Measurements from ENCODE around the gene CEACAM8. TPM values are rescaled to one million over a fixed set of nuclear protein-coding genes. Genes with fewer than 3 reads are reported as not detected.
"Not testable (repeated sequence)": the region's sequence is repeated elsewhere in the genome, so short reads cannot be mapped to it uniquely, and the experiment has no call there.

CEACAM8 gene
- total and polyA plus RNA-seq, 2 donors from 2014 or later: not detected

- DNase-seq: no peak
- no peak overlapping the region for H3K27ac ChIP-seq (ENCODE audit: low read depth in 2 of 2, low read length in 2 of 2)
- H3K27me3 ChIP-seq (ENCODE audit: control insufficient read depth, insufficient read depth, low read length): no peaks in the 10 kb centered on the region
- no peak overlapping the region for H3K9ac ChIP-seq (ENCODE audit: low read length in 3 of 3)
- intact Hi-C loops (cut with DNase I): no loop called here
- no peaks in the 10 kb centered on the region for H3K4me1 ChIP-seq (ENCODE audit: control insufficient read depth in 2 of 3, insufficient read depth in 2 of 3, low read depth in 1 of 3, low read length in 3 of 3)
- H3K36me3 ChIP-seq (ENCODE audit: control insufficient read depth in 2 of 3, insufficient read depth in 3 of 3, low read length in 3 of 3): no peaks in the 10 kb centered on the region
- no peaks in the 10 kb centered on the region for H3K9me3 ChIP-seq (ENCODE audit: control insufficient read depth in 2 of 3, insufficient read depth in 1 of 3, low read length in 3 of 3)
- no peak for FAIRE-seq
- TF ChIP-seq, protein P1, sequence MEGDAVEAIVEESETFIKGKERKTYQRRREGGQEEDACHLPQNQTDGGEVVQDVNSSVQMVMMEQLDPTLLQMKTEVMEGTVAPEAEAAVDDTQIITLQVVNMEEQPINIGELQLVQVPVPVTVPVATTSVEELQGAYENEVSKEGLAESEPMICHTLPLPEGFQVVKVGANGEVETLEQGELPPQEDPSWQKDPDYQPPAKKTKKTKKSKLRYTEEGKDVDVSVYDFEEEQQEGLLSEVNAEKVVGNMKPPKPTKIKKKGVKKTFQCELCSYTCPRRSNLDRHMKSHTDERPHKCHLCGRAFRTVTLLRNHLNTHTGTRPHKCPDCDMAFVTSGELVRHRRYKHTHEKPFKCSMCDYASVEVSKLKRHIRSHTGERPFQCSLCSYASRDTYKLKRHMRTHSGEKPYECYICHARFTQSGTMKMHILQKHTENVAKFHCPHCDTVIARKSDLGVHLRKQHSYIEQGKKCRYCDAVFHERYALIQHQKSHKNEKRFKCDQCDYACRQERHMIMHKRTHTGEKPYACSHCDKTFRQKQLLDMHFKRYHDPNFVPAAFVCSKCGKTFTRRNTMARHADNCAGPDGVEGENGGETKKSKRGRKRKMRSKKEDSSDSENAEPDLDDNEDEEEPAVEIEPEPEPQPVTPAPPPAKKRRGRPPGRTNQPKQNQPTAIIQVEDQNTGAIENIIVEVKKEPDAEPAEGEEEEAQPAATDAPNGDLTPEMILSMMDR (IDR thresholded peaks at IDR 0.05; ENCODE audit: borderline replicate concordance, extremely low read depth, insufficient read depth): no peak
- H3K4me3 ChIP-seq (ENCODE audit: low read length in 3 of 3): no peak overlapping the region
These were observed 51.9 kb downstream of the CEACAM8 start for GRCh38 chr19:42542791-42543190.

- DNase-seq: peak in 2 of 5 donors; percentile 14 to 18
- Histone ChIP-seq H3K27me3 (ENCODE audit: control insufficient read depth, insufficient read depth, low read length) (no peaks in the 10 kb centered on the region), H3K4me3 (ENCODE audit: low read length in 3 of 3) (no peak overlapping the region), H3K27ac (ENCODE audit: low read depth in 2 of 2, low read length in 2 of 2) (no peak overlapping the region), H3K36me3 (ENCODE audit: control insufficient read depth in 2 of 3, insufficient read depth in 3 of 3, low read length in 3 of 3) (no peaks in the 10 kb centered on the region), H3K4me1 (ENCODE audit: control insufficient read depth in 2 of 3, insufficient read depth in 2 of 3, low read depth in 1 of 3, low read length in 3 of 3) (no peaks in the 10 kb centered on the region), H3K9me3 (ENCODE audit: control insufficient read depth in 2 of 3, insufficient read depth in 1 of 3, low read length in 3 of 3) (no peaks in the 10 kb centered on the region), H3K9ac (ENCODE audit: low read length in 3 of 3) (no peak overlapping the region)
- FAIRE-seq: no peak
- TF ChIP-seq, protein P1 (IDR thresholded peaks at IDR 0.05; ENCODE audit: borderline replicate concordance, extremely low read depth, insufficient read depth): no peak
- intact Hi-C loops (cut with DNase I): no loop called here
These were observed 54.6 kb downstream of the CEACAM8 start for GRCh38 chr19:42540071-42540553.

DNA sequence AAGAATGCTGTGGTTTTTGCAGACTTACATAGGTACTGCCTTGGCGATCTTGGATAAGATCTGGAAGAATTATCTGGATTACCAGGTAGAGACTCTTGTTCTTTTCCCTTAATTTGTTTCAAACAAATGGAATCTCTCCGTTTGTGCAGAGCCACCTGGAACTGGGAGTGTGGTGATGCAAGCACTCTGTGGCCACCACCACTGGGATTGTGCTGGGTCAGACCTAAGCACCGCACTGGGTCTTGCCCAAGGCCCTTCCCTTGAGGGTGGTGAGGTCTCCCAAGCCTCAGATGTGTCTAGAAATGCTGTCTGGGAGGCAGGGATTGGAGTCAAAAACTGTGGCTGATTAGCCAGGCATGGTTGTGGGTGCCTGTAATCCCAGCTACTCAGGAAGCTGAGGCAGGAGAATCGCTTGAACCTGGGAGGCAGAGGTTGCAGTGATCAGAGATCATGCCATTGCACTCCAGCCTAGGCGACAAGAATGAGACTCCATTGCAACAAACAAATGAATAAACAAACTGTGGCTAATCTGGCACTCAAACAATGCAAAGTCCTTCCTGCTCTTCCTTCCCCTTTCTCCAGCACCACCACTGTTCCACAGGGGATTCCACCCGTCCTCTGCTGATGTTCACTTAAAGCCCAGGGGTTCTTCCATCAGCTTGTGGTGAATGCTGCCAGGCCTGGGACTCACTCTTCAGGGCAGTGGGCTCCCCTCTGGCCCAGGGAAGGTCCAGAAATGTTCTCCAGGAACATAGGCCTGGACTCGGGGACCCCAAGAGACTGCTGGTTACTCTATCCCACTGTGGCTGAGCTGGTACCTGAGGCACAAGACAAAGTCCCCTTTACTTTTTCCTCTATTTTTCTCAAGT is 55.6 kb downstream of the CEACAM8 start:
- TF ChIP-seq, protein P1 (IDR thresholded peaks at IDR 0.05; ENCODE audit: borderline replicate concordance, extremely low read depth, insufficient read depth): no peak
- H3K4me1 ChIP-seq (ENCODE audit: control insufficient read depth in 2 of 3, insufficient read depth in 2 of 3, low read depth in 1 of 3, low read length in 3 of 3): no peaks in the 10 kb centered on the region
- H3K9ac ChIP-seq (ENCODE audit: low read length in 3 of 3): no peak overlapping the region
- intact Hi-C loops (cut with DNase I): loop anchor here (10.0 kb wide), 1 partner anchor 94 kb away; the partner anchor contains the start of gene CXCL17
- no peak overlapping the region for H3K27ac ChIP-seq (ENCODE audit: low read depth in 2 of 2, low read length in 2 of 2)
- no peak overlapping the region for H3K4me3 ChIP-seq (ENCODE audit: low read length in 3 of 3)
- H3K36me3 ChIP-seq (ENCODE audit: control insufficient read depth in 2 of 3, insufficient read depth in 3 of 3, low read length in 3 of 3): no peaks in the 10 kb centered on the region
- DNase-seq (no peak), FAIRE-seq (no peak)
- no peaks in the 10 kb centered on the region for H3K27me3 ChIP-seq (ENCODE audit: control insufficient read depth, insufficient read depth, low read length)
- H3K9me3 ChIP-seq (ENCODE audit: control insufficient read depth in 2 of 3, insufficient read depth in 1 of 3, low read length in 3 of 3): no peaks in the 10 kb centered on the region

- H3K4me3 ChIP-seq (ENCODE audit: low read length in 3 of 3); FAIRE-seq; DNase-seq; H3K27ac ChIP-seq (ENCODE audit: low read depth in 2 of 2, low read length in 2 of 2); H3K9ac ChIP-seq (ENCODE audit: low read length in 3 of 3); H3K36me3 ChIP-seq (ENCODE audit: control insufficient read depth in 2 of 3, insufficient read depth in 3 of 3, low read length in 3 of 3); H3K9me3 ChIP-seq (ENCODE audit: control insufficient read depth in 2 of 3, insufficient read depth in 1 of 3, low read length in 3 of 3); H3K4me1 ChIP-seq (ENCODE audit: control insufficient read depth in 2 of 3, insufficient read depth in 2 of 3, low read depth in 1 of 3, low read length in 3 of 3); H3K27me3 ChIP-seq (ENCODE audit: control insufficient read depth, insufficient read depth, low read length): not testable (repeated sequence)
- intact Hi-C loops (cut with DNase I): loop anchor here (10.0 kb wide), 1 partner anchor 90 kb away; the partner anchor contains the start of gene CXCL17
These were observed 59.4 kb downstream of the CEACAM8 start for GRCh38 chr19:42535276-42535675.

Data from kidney (tissue), 14 donors.